Measurements from ENCODE around the gene IER5L. TPM values are rescaled to one million over a fixed set of nuclear protein-coding genes. Genes with fewer than 3 reads are reported as not detected.

The IER5L gene
- total and polyA plus RNA-seq, 12 donors = 0.46 to 168 (median 18.6) TPM

GRCh38 chr9:129185402-129185801 lies 7.3 kb upstream of the IER5L start:
- TF ChIP-seq POLR2A (IDR thresholded peaks at IDR 0.05) (no peak), CTCF (IDR thresholded peaks at IDR 0.05) (no peak)
- no peaks in the 10 kb centered on the region for H3K27me3 ChIP-seq
- peaks cover 0 to 10% of the 10 kb centered on the region in 2 donors for H3K4me1 ChIP-seq (replicated peaks in 1 of 2)
- no peak overlapping the region for H3K4me3 ChIP-seq
- no peaks in the 10 kb centered on the region for H3K36me3 ChIP-seq (replicated peaks in 1 of 2)
- intact Hi-C loops (cut with DNase I) = no loop called here
- no peaks in the 10 kb centered on the region for H3K9me3 ChIP-seq (replicated peaks in 1 of 3)
- 90 to 96% (median 91%) methylated on average over 3 to 6 of the region's 6 CpGs for WGBS, 4 donors
- no peak overlapping the region for H3K27ac ChIP-seq
- DNase-seq = peak in 1 of 7 donors; percentile 13

- intact Hi-C loops (cut with DNase I) = loop anchor here in 1 of 2 donors (5.0 kb wide), 1 partner anchor 48 kb away; no protein-coding TSS in a partner anchor
- no peaks in the 10 kb centered on the region for H3K9me3 ChIP-seq (replicated peaks in 1 of 3)
- WGBS, 4 donors = 66 to 73% (median 67%) methylated on average over 9 of the region's 9 CpGs
- DNase-seq = no peak
- H3K27me3 ChIP-seq = no peaks in the 10 kb centered on the region
- TF ChIP-seq CTCF (IDR thresholded peaks at IDR 0.05) (no peak), POLR2A (IDR thresholded peaks at IDR 0.05) (no peak)
- H3K4me3 ChIP-seq = no peak overlapping the region
- peak overlapping the region in 1 of 5 donors; percentile 3 for H3K27ac ChIP-seq
- H3K36me3 ChIP-seq (replicated peaks in 1 of 2) = no peaks in the 10 kb centered on the region
- peaks cover 0 to 10% of the 10 kb centered on the region in 2 donors for H3K4me1 ChIP-seq (replicated peaks in 1 of 2)
These were observed 6.6 kb upstream of the IER5L start for GRCh38 chr9:129184596-129185122.

- H3K9me3 ChIP-seq (replicated peaks in 1 of 3) = no peaks in the 10 kb centered on the region
- H3K27ac ChIP-seq = no peak overlapping the region
- no peaks in the 10 kb centered on the region for H3K27me3 ChIP-seq
- intact Hi-C loops (cut with DNase I) = loop anchor here in 1 of 2 donors (5.0 kb wide), 1 partner anchor 48 kb away; no protein-coding TSS in a partner anchor
- H3K36me3 ChIP-seq (replicated peaks in 1 of 2) = no peaks in the 10 kb centered on the region
- TF ChIP-seq POLR2A (IDR thresholded peaks at IDR 0.05) (no peak), CTCF (IDR thresholded peaks at IDR 0.05) (no peak)
- H3K4me3 ChIP-seq = no peak overlapping the region
- no peak for DNase-seq
- peaks cover 0 to 10% of the 10 kb centered on the region in 2 donors for H3K4me1 ChIP-seq (replicated peaks in 1 of 2)
- 64 to 82% (median 80%) methylated on average over 7 of the region's 7 CpGs for WGBS, 4 donors
These were observed 6.1 kb upstream of the IER5L start for GRCh38 chr9:129184219-129184524.

- Histone ChIP-seq H3K27ac (no peak overlapping the region), H3K4me1 (replicated peaks in 1 of 2) (peaks cover under 1 to 11% of the 10 kb centered on the region in 2 donors), H3K27me3 (no peaks in the 10 kb centered on the region), H3K36me3 (replicated peaks in 1 of 2) (no peaks in the 10 kb centered on the region), H3K4me3 (no peak overlapping the region), H3K9me3 (replicated peaks in 1 of 3) (no peaks in the 10 kb centered on the region)
- peak in 1 of 7 donors; percentile 28 for DNase-seq
- 56 to 65% (median 57%) methylated on average over 6 of the region's 6 CpGs for WGBS, 4 donors
- TF ChIP-seq POLR2A (IDR thresholded peaks at IDR 0.05) (no peak), CTCF (IDR thresholded peaks at IDR 0.05) (no peak)
- intact Hi-C loops (cut with DNase I) = loop anchor here in 1 of 2 donors (5.0 kb wide), 1 partner anchor 49 kb away; no protein-coding TSS in a partner anchor
These were observed 5.6 kb upstream of the IER5L start for GRCh38 chr9:129183495-129184218.
